WTC11 (cell line): Measurements from ENCODE around the gene LRRC1. TPM values are rescaled to one million over a fixed set of nuclear protein-coding genes. Genes with fewer than 3 reads are reported as not detected.

Experiments used
- ATAC-seq: fragments of 200-7000 bp; cut with Tn5 transposase; 2 replicates; pipeline ENCODE4 v1.10.0; 2021; ENCODE audit warnings: mild to moderate bottlenecking, moderate library complexity
- CTCF ChIA-PET: fragments of 300-600 bp; sonication (Branson Sonifier 250); formaldehyde crosslinking; loops from one replicate; lab custom pipeline; 2021; ENCODE audit warnings: antibody characterized with exemption; lab: Charles Lee
- POLR2A ChIA-PET: fragments of 350-600 bp; sonication (Branson Sonifier 250); formaldehyde crosslinking; loops from one replicate; lab custom pipeline; 2021; ENCODE audit warnings: antibody characterized with exemption; lab: Charles Lee
- DNase-seq: peaks from one replicate; pipeline ENCODE4 v3.0.0; 2021; ENCODE audit warnings: low spot score
- H3K27ac Mint-ChIP-seq: 2 replicates; pipeline ENCODE4 v1.8.0; 2021; ENCODE audit warnings: mixed read lengths
- H3K27me3 Mint-ChIP-seq: 2 replicates; pipeline ENCODE4 v1.8.0; 2021; ENCODE audit warnings: low read depth, mild to moderate bottlenecking, moderate library complexity, mixed read lengths
- H3K36me3 Mint-ChIP-seq: 2 replicates; pipeline ENCODE4 v1.8.0; 2021; ENCODE audit warnings: mixed read lengths
- H3K4me1 Mint-ChIP-seq: 2 replicates; pipeline ENCODE4 v1.8.0; 2022; ENCODE audit warnings: mixed read lengths
- H3K4me3 Mint-ChIP-seq: 2 replicates; pipeline ENCODE4 v1.8.0; 2021; ENCODE audit warnings: mild to moderate bottlenecking, moderate library complexity, mixed read lengths
- H3K9me3 Mint-ChIP-seq: 2 replicates; pipeline ENCODE4 v1.8.0; 2021; ENCODE audit warnings: mixed read lengths
- CBFB ChIP-seq: sonication (generic); formaldehyde crosslinking; IDR thresholded peaks from 2 replicates; pipeline ENCODE4 v1.8.1; 2022; ENCODE audit warnings: mild to moderate bottlenecking, low read depth, missing genetic modification reagents
- ESRRA ChIP-seq: sonication (generic); formaldehyde crosslinking; IDR thresholded peaks from 2 replicates; pipeline ENCODE4 v1.8.1; 2022; ENCODE audit warnings: mild to moderate bottlenecking, missing genetic modification reagents, borderline replicate concordance
- MYBL2 ChIP-seq: sonication (generic); formaldehyde crosslinking; IDR thresholded peaks from 2 replicates; pipeline ENCODE4 v1.8.1; 2023; ENCODE audit warnings: mild to moderate bottlenecking, moderate library complexity, missing genetic modification reagents
- SMAD4 ChIP-seq: sonication (generic); formaldehyde crosslinking; IDR thresholded peaks from 2 replicates; pipeline ENCODE4 v1.8.0; 2022; ENCODE audit warnings: mild to moderate bottlenecking, missing genetic modification reagents
- SP1 ChIP-seq: sonication (generic); formaldehyde crosslinking; conservative IDR thresholded peaks from 2 replicates; pipeline ENCODE4 v1.8.1; 2022; ENCODE audit warnings: missing genetic modification reagents
- TCF7 ChIP-seq: sonication (generic); formaldehyde crosslinking; IDR thresholded peaks from 2 replicates; pipeline ENCODE4 v1.8.0; 2022; ENCODE audit warnings: mild to moderate bottlenecking, low read depth, missing genetic modification reagents, moderate library complexity
- TEAD4 ChIP-seq: sonication (generic); formaldehyde crosslinking; IDR thresholded peaks from 2 replicates; pipeline ENCODE4 v1.8.0; 2022; ENCODE audit warnings: mild to moderate bottlenecking, missing genetic modification reagents
- ZNF121 ChIP-seq: sonication (generic); formaldehyde crosslinking; IDR thresholded peaks from 2 replicates; pipeline ENCODE4 v1.8.0; 2023; ENCODE audit warnings: missing genetic modification reagents
- ZNF317 ChIP-seq: sonication (generic); formaldehyde crosslinking; IDR thresholded peaks from 2 replicates; pipeline ENCODE4 v1.8.1; 2023; ENCODE audit warnings: low read depth, mild to moderate bottlenecking, moderate library complexity, missing genetic modification reagents, borderline replicate concordance
- ZNF671 ChIP-seq: fragments of 250-450 bp; sonication (Bioruptor Pico); IDR thresholded peaks from 2 replicates; pipeline ENCODE4 v1.8.0; 2021; ENCODE audit warnings: mild to moderate bottlenecking
- total RNA-seq: library from RNA; stranded (reverse); gene quantifications from 3 replicates; pipeline ENCODE4 v1.2.3, GENCODE V29; 2021
- TF ChIP-seq, protein P1 (sequence below): sonication (generic); formaldehyde crosslinking; IDR thresholded peaks from 2 replicates; pipeline ENCODE4 v1.8.1; 2022; ENCODE audit warnings: missing genetic modification reagents, borderline replicate concordance
- TF ChIP-seq, protein P2 (sequence below): sonication (generic); formaldehyde crosslinking; IDR thresholded peaks from 2 replicates; pipeline ENCODE4 v1.8.1; 2022; ENCODE audit warnings: mild to moderate bottlenecking, moderate library complexity, missing genetic modification reagents
- TF ChIP-seq, protein P3 (sequence below): sonication (generic); formaldehyde crosslinking; IDR thresholded peaks from 2 replicates; pipeline ENCODE4 v1.8.1; 2023; ENCODE audit warnings: mild to moderate bottlenecking, moderate library complexity, missing genetic modification reagents
- TF ChIP-seq, protein P4 (sequence below): sonication (generic); formaldehyde crosslinking; IDR thresholded peaks from 2 replicates; pipeline ENCODE4 v1.8.1; 2022; ENCODE audit warnings: low read depth, missing genetic modification reagents, borderline replicate concordance
- TF ChIP-seq, protein P5 (sequence below): fragments of 250-450 bp; sonication (Bioruptor Pico); IDR thresholded peaks from 2 replicates; pipeline ENCODE4 v1.8.0; 2021; ENCODE audit warnings: mild to moderate bottlenecking
- TF ChIP-seq, protein P6 (sequence below): sonication (generic); formaldehyde crosslinking; conservative IDR thresholded peaks from 2 replicates; pipeline ENCODE4 v1.8.1; 2022; ENCODE audit warnings: mild to moderate bottlenecking, missing genetic modification reagents

The LRRC1 gene
- total RNA-seq, 1 experiment from 2014 or later = 12.7 TPM

DNA sequence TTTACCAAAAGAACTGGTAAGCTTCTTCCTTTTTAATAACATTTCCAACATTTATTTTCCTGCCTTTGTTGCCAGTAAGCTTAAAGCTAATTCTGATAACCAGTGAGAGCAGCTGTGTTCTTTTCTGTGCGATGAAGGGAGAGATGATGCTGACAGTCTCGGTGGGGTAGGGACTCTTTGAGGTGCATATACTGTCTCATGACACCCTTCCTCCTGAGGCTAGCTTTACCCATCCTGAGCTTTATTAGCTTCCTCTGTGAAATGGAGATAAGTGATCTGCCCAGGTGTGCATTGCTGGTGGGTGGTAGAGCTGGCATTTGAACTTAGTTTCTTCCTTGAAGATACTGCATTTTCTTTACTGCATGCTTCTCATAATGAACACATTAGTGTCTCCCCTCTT, 92.5 kb downstream of the LRRC1 start (continued):
- TF ChIP-seq, protein P1, sequence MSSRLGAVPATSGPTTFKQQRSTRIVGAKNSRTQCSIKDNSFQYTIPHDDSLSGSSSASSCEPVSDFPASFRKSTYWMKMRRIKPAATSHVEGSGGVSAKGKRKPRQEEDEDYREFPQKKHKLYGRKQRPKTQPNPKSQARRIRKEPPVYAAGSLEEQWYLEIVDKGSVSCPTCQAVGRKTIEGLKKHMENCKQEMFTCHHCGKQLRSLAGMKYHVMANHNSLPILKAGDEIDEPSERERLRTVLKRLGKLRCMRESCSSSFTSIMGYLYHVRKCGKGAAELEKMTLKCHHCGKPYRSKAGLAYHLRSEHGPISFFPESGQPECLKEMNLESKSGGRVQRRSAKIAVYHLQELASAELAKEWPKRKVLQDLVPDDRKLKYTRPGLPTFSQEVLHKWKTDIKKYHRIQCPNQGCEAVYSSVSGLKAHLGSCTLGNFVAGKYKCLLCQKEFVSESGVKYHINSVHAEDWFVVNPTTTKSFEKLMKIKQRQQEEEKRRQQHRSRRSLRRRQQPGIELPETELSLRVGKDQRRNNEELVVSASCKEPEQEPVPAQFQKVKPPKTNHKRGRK (CRISPR knock-in tag) = no peak
- TF ChIP-seq, protein P2, sequence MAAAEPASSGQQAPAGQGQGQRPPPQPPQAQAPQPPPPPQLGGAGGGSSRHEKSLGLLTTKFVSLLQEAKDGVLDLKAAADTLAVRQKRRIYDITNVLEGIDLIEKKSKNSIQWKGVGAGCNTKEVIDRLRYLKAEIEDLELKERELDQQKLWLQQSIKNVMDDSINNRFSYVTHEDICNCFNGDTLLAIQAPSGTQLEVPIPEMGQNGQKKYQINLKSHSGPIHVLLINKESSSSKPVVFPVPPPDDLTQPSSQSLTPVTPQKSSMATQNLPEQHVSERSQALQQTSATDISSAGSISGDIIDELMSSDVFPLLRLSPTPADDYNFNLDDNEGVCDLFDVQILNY = no peak
- TF ChIP-seq ZNF671 (CRISPR knock-in tag) (no peak), ESRRA (CRISPR knock-in tag) (no peak), CBFB (no peak), ZNF317 (CRISPR knock-in tag) (no peak), SMAD4 (CRISPR knock-in tag) (no peak), TEAD4 (CRISPR knock-in tag) (no peak)
- TF ChIP-seq, protein P3, sequence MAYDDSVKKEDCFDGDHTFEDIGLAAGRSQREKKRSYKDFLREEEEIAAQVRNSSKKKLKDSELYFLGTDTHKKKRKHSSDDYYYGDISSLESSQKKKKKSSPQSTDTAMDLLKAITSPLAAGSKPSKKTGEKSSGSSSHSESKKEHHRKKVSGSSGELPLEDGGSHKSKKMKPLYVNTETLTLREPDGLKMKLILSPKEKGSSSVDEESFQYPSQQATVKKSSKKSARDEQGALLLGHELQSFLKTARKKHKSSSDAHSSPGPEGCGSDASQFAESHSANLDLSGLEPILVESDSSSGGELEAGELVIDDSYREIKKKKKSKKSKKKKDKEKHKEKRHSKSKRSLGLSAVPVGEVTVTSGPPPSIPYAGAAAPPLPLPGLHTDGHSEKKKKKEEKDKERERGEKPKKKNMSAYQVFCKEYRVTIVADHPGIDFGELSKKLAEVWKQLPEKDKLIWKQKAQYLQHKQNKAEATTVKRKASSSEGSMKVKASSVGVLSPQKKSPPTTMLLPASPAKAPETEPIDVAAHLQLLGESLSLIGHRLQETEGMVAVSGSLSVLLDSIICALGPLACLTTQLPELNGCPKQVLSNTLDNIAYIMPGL = no peak
- TF ChIP-seq, protein P4, sequence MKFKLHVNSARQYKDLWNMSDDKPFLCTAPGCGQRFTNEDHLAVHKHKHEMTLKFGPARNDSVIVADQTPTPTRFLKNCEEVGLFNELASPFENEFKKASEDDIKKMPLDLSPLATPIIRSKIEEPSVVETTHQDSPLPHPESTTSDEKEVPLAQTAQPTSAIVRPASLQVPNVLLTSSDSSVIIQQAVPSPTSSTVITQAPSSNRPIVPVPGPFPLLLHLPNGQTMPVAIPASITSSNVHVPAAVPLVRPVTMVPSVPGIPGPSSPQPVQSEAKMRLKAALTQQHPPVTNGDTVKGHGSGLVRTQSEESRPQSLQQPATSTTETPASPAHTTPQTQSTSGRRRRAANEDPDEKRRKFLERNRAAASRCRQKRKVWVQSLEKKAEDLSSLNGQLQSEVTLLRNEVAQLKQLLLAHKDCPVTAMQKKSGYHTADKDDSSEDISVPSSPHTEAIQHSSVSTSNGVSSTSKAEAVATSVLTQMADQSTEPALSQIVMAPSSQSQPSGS = no peak
- TF ChIP-seq, protein P5, sequence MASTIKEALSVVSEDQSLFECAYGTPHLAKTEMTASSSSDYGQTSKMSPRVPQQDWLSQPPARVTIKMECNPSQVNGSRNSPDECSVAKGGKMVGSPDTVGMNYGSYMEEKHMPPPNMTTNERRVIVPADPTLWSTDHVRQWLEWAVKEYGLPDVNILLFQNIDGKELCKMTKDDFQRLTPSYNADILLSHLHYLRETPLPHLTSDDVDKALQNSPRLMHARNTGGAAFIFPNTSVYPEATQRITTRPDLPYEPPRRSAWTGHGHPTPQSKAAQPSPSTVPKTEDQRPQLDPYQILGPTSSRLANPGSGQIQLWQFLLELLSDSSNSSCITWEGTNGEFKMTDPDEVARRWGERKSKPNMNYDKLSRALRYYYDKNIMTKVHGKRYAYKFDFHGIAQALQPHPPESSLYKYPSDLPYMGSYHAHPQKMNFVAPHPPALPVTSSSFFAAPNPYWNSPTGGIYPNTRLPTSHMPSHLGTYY (CRISPR knock-in tag) = no peak
- TF ChIP-seq, all 79 proteins: peak for 0

DNA sequence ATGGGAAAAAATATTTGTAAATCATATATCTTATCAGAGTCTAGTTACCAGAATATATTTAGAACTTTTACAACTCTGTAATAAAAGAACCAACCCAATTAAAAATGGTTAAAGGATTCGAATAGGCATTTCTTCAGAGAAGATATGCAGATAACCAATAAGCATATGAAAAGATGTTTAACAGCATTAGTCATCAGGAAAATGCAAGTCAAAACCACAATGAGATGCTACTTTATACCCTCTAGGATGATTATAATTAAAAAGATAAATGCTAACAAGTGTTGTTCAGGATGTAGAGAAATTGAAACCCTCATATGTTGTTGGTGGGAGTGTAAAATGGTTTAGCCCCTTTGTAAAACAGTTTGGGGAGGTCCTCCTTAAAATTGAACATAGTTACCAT, 94.1 kb downstream of the LRRC1 start:
- Mint-ChIP-seq H3K4me1 (peaks cover 47% of the 10 kb centered on the region), H3K27me3 (no peaks in the 10 kb centered on the region)
- POLR2A ChIA-PET = no interaction called here
- ATAC-seq = no peak
- CTCF ChIA-PET = no interaction called here
- TF ChIP-seq, protein P5 (CRISPR knock-in tag) = no peak
- TF ChIP-seq, all 79 proteins: peak for 0
- DNase-seq = no peak
- no peak overlapping the region for H3K4me3 Mint-ChIP-seq
- H3K9me3 Mint-ChIP-seq = no peaks in the 10 kb centered on the region
- H3K27ac Mint-ChIP-seq = no peak overlapping the region
- no peaks in the 10 kb centered on the region for H3K36me3 Mint-ChIP-seq

DNA sequence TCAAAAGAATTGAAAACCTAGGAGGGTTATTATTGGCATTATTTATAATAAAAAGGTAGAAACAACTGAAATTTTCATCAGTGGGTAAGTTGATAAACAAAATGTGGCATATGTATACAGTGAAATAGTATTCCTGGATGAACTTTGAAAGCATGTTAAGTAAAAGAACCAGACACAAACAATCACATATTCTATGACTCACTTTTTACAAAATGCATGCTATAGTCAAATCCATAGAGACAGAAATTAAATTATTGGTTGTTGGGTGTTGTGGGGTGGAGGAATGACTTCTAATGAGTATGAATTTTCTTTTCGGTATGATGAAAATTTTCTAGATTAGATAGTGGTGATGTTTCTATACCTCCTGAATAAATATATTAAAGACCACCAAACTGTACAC, 94.6 kb downstream of the LRRC1 start:
- Mint-ChIP-seq H3K27me3 (no peaks in the 10 kb centered on the region), H3K9me3 (peaks cover 2% of the 10 kb centered on the region; the same call in 1 of the 2 replicates), H3K4me1 (peaks cover 52% of the 10 kb centered on the region), H3K4me3 (no peak overlapping the region), H3K27ac (peak overlapping the region; percentile 88; the same call in 1 of the 2 replicates), H3K36me3 (no peaks in the 10 kb centered on the region)
- ChIA-PET CTCF (no interaction called here), POLR2A (no interaction called here)
- TF ChIP-seq ZNF121 (no peak), SP1 (CRISPR knock-in tag) (no peak), TCF7 (no peak), MYBL2 (CRISPR knock-in tag) (no peak)
- TF ChIP-seq, protein P3 = no peak
- TF ChIP-seq, protein P6, sequence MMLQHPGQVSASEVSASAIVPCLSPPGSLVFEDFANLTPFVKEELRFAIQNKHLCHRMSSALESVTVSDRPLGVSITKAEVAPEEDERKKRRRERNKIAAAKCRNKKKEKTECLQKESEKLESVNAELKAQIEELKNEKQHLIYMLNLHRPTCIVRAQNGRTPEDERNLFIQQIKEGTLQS (CRISPR knock-in tag) = no peak
- no peak for ATAC-seq
- DNase-seq = no peak
